ENCODE results near the gene HDLBP. TPM values are rescaled to one million over a fixed set of nuclear protein-coding genes. Genes with fewer than 3 reads are reported as not detected.
A peak's percentile ranks its signal among the peaks of the same experiment; 100 is the strongest.

HDLBP gene
- total RNA-seq, 1 experiment from 2014 or later, result 510 TPM

GRCh38 chr2:241272303-241273209, 42.9 kb downstream of the HDLBP start:
- peak overlapping the region; percentile 89 for H3K27ac ChIP-seq (ENCODE audit: low read depth, low read length, poor library complexity, severe bottlenecking)
- POLR2A ChIA-PET (ENCODE audit: low non-redundant PET), result no interaction called here
- CTCF ChIA-PET, result no interaction called here
- peaks cover 17% of the 10 kb centered on the region for H3K36me3 ChIP-seq (ENCODE audit: insufficient read depth, low read length, poor library complexity, severe bottlenecking)
- BruUV-seq (replicated peaks), result no TSS peak
- peaks cover 11% of the 10 kb centered on the region for H3K4me1 ChIP-seq (ENCODE audit: insufficient read depth, low read length, poor library complexity, severe bottlenecking)
- peak overlapping the region; percentile 89 for H3K4me3 ChIP-seq (ENCODE audit: low read depth, low read length, poor library complexity, severe bottlenecking)
- H3K9me3 ChIP-seq (ENCODE audit: low read depth, low read length, poor library complexity, severe bottlenecking), result peaks cover 4% of the 10 kb centered on the region
- DNase-seq (ENCODE audit: low spot score), result peak; percentile 78
- intact Hi-C loops (cut with micrococcal nuclease; ENCODE audit: unreplicated experiment), result no loop called here
- TF ChIP-seq EZH2 (IDR thresholded peaks at IDR 0.05; ENCODE audit: borderline replicate concordance, low read depth, low read length, poor library complexity, severe bottlenecking), result no peak
- TF ChIP-seq CTCF (conservative IDR thresholded peaks at IDR 0.05; ENCODE audit: low read depth, low read length), result no peak
- no peaks in the 10 kb centered on the region for H3K27me3 ChIP-seq (replicated peaks; ENCODE audit: insufficient read depth, low read depth, low read length, poor library complexity)

- intact Hi-C loops (cut with micrococcal nuclease; ENCODE audit: unreplicated experiment), result no loop called here
- POLR2A ChIA-PET (ENCODE audit: low non-redundant PET), result no interaction called here
- no peaks in the 10 kb centered on the region for H3K27me3 ChIP-seq (replicated peaks; ENCODE audit: insufficient read depth, low read depth, low read length, poor library complexity)
- H3K36me3 ChIP-seq (ENCODE audit: insufficient read depth, low read length, poor library complexity, severe bottlenecking), result peaks cover 24% of the 10 kb centered on the region
- BruUV-seq (replicated peaks), result no TSS peak
- peaks cover 4% of the 10 kb centered on the region for H3K9me3 ChIP-seq (ENCODE audit: low read depth, low read length, poor library complexity, severe bottlenecking)
- peak overlapping the region; percentile 89 for H3K4me3 ChIP-seq (ENCODE audit: low read depth, low read length, poor library complexity, severe bottlenecking)
- CTCF ChIA-PET, result no interaction called here
- peak overlapping the region; percentile 89 for H3K27ac ChIP-seq (ENCODE audit: low read depth, low read length, poor library complexity, severe bottlenecking)
- H3K4me1 ChIP-seq (ENCODE audit: insufficient read depth, low read length, poor library complexity, severe bottlenecking), result peaks cover 11% of the 10 kb centered on the region
- peak; percentile 80 for DNase-seq (ENCODE audit: low spot score)
- TF ChIP-seq EZH2 (IDR thresholded peaks at IDR 0.05; ENCODE audit: borderline replicate concordance, low read depth, low read length, poor library complexity, severe bottlenecking) (no peak), CTCF (conservative IDR thresholded peaks at IDR 0.05; ENCODE audit: low read depth, low read length) (no peak)
Observed at GRCh38 chr2:241271706-241272302, 43.7 kb downstream of the HDLBP start.

GRCh38 chr2:241270531-241270930, 44.9 kb downstream of the HDLBP start:
- CTCF ChIA-PET, result no interaction called here
- BruUV-seq (replicated peaks), result no TSS peak
- no peak for TF ChIP-seq CTCF (conservative IDR thresholded peaks at IDR 0.05; ENCODE audit: low read depth, low read length)
- no peak for TF ChIP-seq EZH2 (IDR thresholded peaks at IDR 0.05; ENCODE audit: borderline replicate concordance, low read depth, low read length, poor library complexity, severe bottlenecking)
- no peak overlapping the region for H3K27ac ChIP-seq (ENCODE audit: low read depth, low read length, poor library complexity, severe bottlenecking)
- peaks cover 2% of the 10 kb centered on the region for H3K9me3 ChIP-seq (ENCODE audit: low read depth, low read length, poor library complexity, severe bottlenecking)
- H3K36me3 ChIP-seq (ENCODE audit: insufficient read depth, low read length, poor library complexity, severe bottlenecking), result peaks cover 37% of the 10 kb centered on the region
- intact Hi-C loops (cut with micrococcal nuclease; ENCODE audit: unreplicated experiment), result no loop called here
- no peak overlapping the region for H3K4me3 ChIP-seq (ENCODE audit: low read depth, low read length, poor library complexity, severe bottlenecking)
- H3K4me1 ChIP-seq (ENCODE audit: insufficient read depth, low read length, poor library complexity, severe bottlenecking), result peaks cover 11% of the 10 kb centered on the region
- no peaks in the 10 kb centered on the region for H3K27me3 ChIP-seq (replicated peaks; ENCODE audit: insufficient read depth, low read depth, low read length, poor library complexity)
- DNase-seq (ENCODE audit: low spot score), result no peak
- POLR2A ChIA-PET (ENCODE audit: low non-redundant PET), result no interaction called here
